HG03064 (cell line): ENCODE measurements around the gene DNMT3B.
"Not testable (repeated sequence)": the region's sequence is repeated elsewhere in the genome, so short reads cannot be mapped to it uniquely, and the experiment has no call there.

ENCODE experiments used
- ATAC-seq: cut with Tn5 transposase; IDR thresholded peaks from one replicate; pipeline ENCODE4 v1.9.1; 2021; ENCODE audit warnings: low read depth; ENCODE audit not compliant: unreplicated experiment

DNMT3B gene

DNA sequence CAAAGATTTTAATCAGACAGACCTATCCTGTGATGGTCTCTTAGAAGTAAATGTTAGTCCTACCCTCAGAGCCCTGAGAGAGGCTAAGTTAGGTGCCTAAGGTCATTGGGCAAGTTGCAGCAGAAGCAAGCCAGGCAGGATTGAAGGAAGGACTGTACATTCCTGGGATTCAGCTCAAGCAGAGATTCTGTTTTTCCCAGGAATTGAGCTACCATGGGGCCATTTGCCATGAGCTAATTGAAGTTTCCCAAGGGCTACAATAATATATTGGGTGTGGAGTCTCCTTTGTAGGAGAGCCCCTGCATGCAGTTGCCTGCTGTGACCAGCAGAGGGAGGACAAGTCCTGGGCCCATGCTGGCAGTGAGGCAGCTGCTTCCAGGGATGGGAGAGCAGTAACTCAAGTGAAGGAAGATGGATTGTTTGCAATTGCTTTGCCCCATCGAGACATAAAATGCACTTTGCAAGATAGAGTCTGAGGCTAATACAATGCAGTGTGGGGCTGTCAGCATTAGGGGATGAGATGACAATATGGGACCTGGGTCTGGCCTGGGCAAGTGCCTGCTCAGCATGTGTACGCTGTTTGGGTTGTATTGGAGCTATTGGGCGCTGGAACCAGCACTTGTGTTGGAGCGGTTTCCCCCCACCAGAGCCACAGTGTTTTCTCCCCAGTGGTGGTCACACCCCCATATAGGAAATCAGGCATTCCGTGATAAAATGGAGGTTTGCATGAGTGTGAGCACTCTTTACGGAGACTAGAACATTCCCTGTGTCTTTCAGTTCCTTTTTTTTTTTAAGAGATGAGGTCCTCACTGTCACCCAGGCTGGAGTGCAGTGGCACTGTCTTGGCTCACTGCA is 27.9 kb downstream of the DNMT3B start:
- ATAC-seq, result no peak

DNA sequence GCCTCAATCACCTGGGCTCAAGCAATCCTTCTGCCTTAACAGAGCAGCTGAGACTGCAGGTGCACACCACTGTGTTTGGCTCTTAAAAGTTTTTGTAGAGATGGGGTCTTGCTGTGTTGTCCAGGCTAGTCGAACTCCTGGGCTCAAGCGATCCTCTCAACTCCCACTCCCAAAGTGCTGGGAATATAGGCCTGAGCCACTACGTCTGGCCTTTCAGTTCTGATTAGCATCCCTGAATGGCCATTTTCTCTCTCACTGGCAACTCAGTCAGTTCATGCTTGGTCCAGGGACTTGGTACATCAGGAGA is 28.5 kb downstream of the DNMT3B start:
- ATAC-seq, result no peak

DNA sequence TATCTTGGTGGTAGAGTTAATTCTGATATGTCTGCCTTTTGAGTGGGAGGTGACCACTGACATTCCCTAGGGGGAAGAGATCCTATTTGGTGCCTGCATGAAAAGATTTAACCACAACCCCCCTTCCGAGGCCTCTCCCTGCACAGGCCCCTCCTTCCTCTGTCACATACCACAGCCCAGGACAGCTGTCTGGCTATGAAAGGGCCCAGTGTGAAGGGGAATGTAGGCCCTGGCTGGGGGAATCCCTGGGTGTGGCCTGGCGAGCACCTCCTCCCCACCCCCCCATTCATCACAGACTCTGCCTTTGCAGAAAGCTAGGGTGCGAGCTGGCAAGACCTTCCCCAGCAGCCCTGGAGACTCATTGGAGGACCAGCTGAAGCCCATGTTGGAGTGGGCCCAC is 30.1 kb downstream of the DNMT3B start:
- no peak for ATAC-seq

DNA sequence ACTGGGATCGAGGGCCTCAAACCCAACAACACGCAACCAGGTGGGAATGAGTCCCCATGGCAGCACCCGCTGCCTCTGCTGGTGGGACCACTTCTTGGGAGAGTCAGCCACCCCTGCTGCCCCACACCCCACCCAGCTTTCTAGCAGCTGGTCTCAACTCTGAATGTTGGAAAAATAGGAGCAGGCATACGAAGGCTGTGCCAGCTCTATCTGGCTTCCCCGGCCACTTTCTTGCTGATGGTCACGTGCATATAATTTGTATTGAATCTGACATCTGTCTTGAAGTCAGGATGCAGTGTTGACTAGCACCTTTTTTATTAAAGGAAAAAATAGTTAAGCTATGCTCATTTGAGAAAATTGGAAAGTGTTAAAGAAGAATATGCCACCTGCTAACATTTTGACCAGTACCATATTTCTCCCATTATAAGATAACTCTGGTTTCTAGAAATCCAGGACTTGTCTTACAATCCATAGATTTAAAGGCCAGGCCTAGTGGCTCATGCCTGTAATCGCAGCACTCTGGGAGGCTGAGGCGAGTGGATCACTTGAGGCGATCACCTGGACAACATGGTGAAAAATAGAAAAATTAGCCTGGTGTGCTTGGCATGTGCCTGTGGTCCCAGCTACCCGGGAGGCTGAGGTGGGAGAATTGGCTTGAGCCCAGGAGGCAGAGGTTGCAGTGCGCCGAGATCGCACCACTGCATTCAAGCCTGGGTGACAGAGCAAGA is 30.7 kb downstream of the DNMT3B start:
- ATAC-seq, result no peak

DNA sequence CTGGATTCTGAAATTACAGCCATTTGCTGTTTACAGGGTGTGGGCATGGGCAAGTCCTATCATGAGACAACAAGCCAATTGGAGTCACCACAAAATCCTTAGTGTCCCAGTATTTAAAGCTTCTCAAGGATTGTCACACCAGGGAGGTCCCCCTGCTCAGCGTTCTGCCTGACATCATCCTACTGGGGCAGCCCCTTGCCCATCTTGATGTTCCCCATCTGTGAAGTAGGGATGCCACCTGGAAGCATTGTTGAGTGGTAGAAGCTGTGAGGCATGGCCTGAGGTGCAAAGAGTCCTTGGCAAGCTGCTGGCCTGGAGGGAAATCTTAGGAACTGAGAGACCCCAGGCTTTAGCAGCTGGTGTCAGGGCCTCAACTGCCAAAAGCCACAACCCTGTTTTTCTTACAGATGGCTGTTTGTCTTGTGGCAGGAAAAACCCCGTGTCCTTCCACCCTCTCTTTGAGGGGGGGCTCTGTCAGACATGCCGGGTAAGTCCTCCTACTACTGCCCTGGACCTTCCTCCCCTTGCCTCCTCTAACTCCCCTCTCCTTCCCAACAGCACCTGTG is 34.3 kb downstream of the DNMT3B start:
- no peak for ATAC-seq

DNA sequence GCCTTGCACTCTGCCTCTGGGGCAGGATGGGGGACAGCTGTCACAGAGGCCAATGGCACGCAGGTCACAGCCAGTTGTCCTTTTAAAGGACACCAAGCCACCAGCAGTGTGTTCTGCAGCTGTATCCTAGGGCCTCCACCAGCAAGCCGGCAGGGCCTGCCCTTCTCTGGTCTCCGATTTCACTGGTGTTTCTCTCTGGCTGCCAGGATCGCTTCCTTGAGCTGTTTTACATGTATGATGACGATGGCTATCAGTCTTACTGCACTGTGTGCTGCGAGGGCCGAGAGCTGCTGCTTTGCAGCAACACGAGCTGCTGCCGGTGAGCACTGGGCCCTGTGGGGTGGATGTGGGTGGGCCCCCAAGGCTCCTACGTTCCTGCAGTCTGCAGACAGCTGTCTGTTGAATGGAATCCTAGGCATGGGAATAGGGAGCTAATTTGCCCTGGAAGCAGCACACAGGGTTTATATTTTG is 34.8 kb downstream of the DNMT3B start:
- ATAC-seq, result no peak

DNA sequence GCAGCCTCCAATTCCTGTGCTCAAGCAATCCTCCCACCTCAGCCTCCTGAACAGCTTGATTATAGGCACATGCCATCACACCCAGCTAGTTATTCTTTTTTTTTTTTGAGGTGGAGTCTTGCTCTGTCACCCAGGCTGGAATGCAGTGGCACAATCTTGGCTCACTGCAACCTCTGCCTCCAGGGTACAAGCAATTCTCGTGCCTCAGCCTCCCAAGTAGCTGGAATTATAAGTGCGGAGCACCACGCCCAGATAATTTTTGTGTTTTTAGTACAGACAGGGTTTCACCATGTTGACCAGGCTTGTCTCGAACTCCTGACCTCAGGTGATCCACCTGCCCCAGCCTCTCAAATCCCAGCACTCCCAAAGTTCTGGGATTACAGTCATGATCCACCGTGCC is 35.4 kb downstream of the DNMT3B start:
- ATAC-seq, result not testable (repeated sequence)

DNA sequence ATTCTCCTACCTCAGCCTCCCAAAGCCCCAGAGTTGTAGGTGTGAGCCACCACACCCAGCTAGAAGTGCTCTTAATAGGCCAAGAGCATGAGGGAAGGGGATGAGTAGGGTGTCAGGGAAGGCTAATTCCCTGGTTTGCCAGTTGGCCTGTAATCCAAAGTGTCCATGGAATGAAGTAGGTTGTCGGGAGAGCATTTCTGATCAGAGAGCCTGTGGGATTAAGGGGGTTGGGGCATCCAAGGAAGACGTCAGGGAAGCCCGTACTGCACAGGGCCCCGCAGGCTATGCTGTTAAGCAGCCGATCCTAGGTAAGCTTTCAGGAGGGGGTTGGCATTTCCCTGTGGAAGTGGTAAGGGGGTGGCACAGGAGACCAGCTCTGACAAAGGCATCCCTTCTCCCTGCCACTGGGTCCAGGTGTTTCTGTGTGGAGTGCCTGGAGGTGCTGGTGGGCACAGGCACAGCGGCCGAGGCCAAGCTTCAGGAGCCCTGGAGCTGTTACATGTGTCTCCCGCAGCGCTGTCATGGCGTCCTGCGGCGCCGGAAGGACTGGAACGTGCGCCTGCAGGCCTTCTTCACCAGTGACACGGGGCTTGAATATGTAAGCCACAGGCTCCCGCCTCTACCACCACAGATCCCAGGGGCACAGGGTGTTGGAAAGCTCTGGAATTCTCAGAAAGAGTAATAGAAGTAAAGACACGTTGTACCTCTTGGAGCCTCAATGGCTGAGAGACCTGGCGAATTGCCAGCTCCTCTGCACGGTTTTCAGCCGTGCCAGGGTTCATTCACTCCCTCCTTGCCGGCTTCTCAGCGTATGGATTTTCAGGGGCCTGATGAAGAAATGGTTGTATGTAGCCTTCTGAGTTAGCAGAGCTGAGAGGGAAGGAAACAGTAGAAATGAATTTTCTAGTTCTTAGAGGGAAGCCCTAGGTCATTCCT is 36.1 kb downstream of the DNMT3B start:
- no peak for ATAC-seq

DNA sequence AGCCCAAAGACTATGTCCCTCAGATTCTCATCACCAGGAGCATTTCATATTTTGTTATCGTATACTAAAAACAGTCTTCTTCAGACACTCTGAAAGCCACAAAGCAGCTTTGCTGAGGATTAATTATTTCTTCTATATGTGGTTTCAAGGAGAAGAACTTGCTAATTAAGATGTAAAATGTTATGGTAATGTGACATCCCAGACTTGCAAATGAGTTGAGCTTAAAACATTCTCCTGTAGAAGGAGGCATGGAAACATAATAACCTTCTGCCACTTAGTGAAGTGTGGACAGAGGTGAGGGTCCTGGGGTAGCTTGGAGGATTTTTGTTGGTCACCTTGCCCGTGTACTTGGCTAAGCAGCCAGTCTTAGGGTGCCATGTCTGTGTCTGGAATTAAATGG is 40.9 kb downstream of the DNMT3B start:
- no peak for ATAC-seq

DNA sequence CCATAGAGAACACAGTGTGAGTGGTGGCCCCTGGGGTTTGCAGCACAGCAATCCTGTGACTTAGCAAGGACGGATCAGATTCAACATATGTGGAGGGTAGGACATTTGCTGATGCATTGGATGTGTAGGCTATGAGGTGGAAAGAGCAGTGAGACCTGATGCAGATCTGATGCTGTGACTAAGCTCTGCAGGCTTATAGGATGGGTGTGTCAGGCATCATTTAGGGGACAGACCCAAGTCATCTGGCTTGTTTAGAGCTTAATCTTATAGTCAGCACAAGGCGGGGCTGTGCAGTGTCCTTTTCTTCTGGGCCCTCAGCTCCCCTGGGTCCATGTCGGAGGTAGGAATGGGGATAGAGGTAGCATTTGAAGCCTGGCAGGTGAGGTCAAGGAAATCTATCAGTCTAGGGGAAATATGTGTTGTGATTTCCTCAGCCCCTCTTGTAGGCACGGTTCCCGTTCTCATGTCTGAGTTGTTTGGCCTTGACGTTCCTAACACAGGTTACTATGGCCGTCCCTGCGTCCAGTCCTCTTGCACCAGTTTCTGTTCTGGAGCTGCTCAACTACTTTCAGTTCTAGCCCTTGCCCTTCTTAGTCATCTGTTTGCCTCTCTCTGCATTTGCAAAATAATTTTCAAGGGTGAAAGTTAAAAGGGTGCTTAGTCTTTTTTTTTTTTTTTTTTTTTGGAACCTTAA is 42.0 kb downstream of the DNMT3B start:
- no peak for ATAC-seq

DNA sequence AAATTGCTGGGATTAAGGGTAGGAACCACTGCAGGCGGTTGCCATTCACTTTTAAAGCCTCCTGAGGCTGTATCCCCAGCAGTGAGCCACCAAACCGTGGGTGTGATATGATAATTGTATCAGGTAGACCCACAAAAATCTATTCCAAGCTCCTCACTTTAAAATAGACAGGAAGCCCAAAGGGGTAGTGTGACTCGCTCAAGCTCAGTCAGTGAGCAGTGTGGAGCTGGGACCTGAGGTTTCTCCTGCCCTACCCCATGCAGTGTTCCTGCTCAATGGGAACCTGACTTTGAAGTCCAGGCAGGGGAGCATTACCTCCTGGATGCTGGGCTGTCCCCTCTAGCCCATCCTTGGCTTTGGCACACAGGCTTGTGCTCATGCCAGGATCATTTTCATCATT is 42.6 kb downstream of the DNMT3B start:
- no peak for ATAC-seq

DNA sequence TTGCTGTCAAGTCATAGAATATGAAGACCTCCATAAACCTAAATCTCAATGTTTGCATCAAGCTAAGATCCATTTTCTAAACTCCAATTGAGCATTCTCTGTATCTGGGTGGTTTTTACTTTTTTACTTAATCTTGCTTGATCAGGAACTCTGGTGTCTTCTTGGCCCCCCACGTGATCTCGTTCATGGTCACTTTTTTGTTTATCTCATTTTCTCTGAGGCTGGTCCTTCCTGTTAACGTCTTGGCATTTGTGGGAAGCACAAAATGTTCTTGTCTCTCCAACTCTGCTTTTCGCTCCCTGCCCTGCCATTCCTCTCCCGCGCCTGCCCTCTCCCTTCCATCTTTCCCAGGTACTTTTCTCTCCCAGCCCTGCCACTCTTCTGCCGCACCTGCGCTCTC is 43.5 kb downstream of the DNMT3B start:
- ATAC-seq, result no peak

DNA sequence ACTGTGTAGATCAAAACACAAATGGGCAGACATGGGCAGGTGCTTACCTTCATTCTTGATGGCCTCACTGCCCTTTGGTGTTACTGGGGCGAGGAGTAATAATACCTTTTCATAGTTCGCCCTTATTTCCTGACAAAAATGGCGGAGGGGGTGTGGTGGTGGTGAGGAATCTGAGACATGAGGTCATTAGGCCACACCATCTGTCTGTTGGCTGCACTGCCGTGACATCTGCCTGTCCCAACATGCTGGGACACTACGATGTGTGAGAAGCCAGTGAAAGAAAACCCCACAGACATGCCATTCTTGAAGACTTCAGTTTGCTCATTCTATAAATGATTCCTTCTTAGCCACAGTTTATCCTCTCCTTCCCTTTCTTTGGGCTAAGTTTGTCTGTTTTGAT is 44.2 kb downstream of the DNMT3B start:
- no peak for ATAC-seq

DNA sequence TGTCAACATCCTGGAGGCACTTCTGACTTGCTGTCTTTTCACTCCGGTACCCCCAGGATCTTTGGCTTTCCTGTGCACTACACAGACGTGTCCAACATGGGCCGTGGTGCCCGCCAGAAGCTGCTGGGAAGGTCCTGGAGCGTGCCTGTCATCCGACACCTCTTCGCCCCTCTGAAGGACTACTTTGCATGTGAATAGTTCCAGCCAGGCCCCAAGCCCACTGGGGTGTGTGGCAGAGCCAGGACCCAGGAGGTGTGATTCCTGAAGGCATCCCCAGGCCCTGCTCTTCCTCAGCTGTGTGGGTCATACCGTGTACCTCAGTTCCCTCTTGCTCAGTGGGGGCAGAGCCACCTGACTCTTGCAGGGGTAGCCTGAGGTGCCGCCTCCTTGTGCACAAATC is 45.5 kb downstream of the DNMT3B start:
- no peak for ATAC-seq

DNA sequence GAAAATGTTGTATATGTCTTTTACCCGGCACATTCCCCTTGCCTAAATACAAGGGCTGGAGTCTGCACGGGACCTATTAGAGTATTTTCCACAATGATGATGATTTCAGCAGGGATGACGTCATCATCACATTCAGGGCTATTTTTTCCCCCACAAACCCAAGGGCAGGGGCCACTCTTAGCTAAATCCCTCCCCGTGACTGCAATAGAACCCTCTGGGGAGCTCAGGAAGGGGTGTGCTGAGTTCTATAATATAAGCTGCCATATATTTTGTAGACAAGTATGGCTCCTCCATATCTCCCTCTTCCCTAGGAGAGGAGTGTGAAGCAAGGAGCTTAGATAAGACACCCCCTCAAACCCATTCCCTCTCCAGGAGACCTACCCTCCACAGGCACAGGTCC is 46.3 kb downstream of the DNMT3B start:
- no peak for ATAC-seq

DNA sequence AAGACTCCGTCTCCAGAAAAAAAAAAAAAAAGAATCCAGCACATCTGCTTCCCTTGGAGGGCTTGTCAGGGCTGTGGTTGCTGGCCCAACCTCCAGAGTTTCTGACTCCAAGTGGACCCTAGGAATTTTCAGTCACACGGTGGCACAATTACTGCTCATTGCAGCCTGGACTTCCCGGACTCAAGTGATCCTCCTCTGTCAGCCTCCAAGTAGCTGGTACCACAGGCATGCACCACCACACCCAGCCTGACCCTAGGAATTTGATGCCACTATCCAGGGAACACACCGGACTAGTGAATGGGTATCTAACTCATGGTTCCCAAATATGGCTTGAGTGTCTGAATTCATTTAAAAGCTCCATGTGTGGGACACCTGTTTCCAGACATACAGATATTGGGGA is 47.7 kb downstream of the DNMT3B start:
- ATAC-seq, result no peak

DNA sequence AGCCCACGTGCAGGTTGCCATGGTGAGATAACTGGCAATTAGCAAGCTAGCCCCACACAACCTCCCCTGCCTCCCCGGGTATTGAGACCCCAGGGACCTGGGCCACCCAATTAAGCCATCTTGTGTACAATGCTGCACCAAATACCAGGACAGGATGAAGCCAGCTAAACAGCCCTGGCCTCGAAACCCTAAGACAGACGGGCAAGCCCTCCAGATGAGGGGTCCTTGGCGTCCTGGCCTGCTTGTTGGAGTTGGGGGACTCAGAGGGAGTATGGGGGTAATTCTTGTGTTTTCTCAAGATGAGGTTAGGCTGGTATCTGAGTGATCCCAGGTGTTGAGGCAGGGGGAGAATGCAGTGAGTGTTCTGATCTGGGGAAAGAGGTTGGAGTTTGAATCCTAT is 48.8 kb downstream of the DNMT3B start:
- no peak for ATAC-seq

DNA sequence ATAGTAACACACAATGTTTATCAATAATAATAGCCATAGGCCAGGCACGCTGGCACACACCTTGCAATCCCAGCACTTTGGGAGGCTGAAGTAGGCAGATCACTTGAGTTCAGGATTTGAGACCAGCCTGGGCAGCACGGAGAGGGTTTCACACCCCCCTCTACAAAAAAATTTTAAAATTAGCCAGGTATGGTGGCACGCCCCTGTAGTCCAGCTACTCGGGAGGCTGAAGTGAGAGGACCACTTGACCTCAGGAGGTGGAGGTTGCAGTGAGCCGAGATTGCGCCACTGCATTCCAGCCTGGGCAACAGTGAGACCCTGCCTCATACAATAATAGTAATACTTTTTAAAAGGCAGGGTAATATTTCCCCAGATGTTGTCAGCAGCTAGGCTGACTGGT is 49.7 kb downstream of the DNMT3B start:
- ATAC-seq, result no peak

DNA sequence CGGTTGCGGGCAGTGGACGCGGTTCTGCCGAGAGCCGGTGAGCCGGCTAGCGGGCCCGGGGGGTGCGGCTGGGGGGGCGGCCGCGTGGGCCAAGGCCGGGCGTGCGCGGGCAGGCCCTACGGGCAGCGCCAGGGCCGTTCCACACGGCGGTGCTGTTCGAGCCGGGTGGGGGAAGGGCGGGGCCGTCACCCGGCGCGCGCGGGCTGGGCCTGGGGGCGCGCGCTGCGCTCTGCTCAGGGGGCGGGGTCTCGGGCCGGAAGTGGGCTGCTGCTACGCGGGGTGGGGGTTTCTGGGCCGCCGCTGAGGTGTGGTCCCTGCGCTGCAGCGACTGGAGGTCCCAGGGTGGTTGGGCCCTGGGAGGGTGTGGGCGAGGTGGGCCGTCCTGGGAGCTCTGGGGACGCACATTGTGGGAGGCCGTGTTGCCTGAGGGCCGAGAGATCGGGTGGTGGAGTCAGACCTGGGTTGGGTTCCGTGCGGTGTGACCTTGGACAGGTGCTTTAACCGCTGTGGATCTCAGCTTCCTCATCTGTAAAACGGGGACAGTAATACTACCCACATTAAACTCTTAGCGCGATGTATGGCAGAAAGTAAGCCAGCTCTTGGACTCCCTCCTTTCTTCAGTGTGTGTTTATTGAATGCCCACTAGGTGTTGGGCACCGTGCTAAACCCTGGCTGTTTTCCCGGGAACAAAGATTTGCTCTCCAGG is 58.0 kb downstream of the DNMT3B start:
- ATAC-seq, result peak; percentile 52
